ENCODE data around the gene GRM8. TPM values are rescaled to one million over a fixed set of nuclear protein-coding genes. Genes with fewer than 3 reads are reported as not detected.

GRM8 gene
- total and polyA plus RNA-seq, 9 of the 15 experiments (the other 6 are each of a cell fraction or from before 2014, with no cell fraction given) = 0.13 TPM; not detected in 7

GRCh38 chr7:126698909-126699308, 553.8 kb downstream of the GRM8 start (continued):
- TF ChIP-seq GMEB1 (CRISPR knock-in tag; IDR thresholded peaks at IDR 0.05) (no peak), EGR1 (conservative IDR thresholded peaks at IDR 0.05) (no peak), ZNF347 (CRISPR knock-in tag; IDR thresholded peaks at IDR 0.05; ENCODE audit: low read depth) (no peak), MCM5 (IDR thresholded peaks at IDR 0.05; ENCODE audit: low read depth) (no peak), NR2C2 (CRISPR knock-in tag; IDR thresholded peaks at IDR 0.05) (no peak), NR2C2 (tag; IDR thresholded peaks at IDR 0.05) (no peak), ZNF175 (CRISPR knock-in tag; IDR thresholded peaks at IDR 0.05; ENCODE audit: low read depth) (no peak), HNRNPL (IDR thresholded peaks at IDR 0.05; ENCODE audit: low read depth, low read length) (no peak), TRIM28 (IDR thresholded peaks at IDR 0.05) (no peak), IRF9 (tag; IDR thresholded peaks at IDR 0.05) (no peak), CCAR2 (IDR thresholded peaks at IDR 0.05; ENCODE audit: low read depth, low read length) (no peak), HDAC3 (IDR thresholded peaks at IDR 0.05; ENCODE audit: borderline replicate concordance, partially characterized antibody) (peak; percentile 76), CBFA2T2 (conservative IDR thresholded peaks at IDR 0.05) (peak; percentile 87), MNT (conservative IDR thresholded peaks at IDR 0.05) (peak in 1 of 2 experiments; percentile 18; a peak in 1 of 4 replicates), ZNF431 (CRISPR knock-in tag; IDR thresholded peaks at IDR 0.05) (no peak), ZNF282 (CRISPR knock-in tag; IDR thresholded peaks at IDR 0.05) (no peak), HMGXB4 (CRISPR knock-in tag; IDR thresholded peaks at IDR 0.05) (no peak), ZNF354B (CRISPR knock-in tag; IDR thresholded peaks at IDR 0.05) (no peak), POLR2A (conservative IDR thresholded peaks at IDR 0.05) (no peak), GTF2B (IDR thresholded peaks at IDR 0.05; ENCODE audit: extremely low read depth, insufficient read length) (no peak), ZNF239 (CRISPR knock-in tag; IDR thresholded peaks at IDR 0.05) (no peak), NFYB (IDR thresholded peaks at IDR 0.05; ENCODE audit: extremely low read depth, insufficient read length) (no peak), CBX1 (IDR thresholded peaks at IDR 0.05; ENCODE audit: low read depth) (no peak)

Data from K562 (cell line).